Caco-2 (cell line): ENCODE measurements around the gene USP25. TPM values are rescaled to one million over a fixed set of nuclear protein-coding genes. Genes with fewer than 3 reads are reported as not detected.

ENCODE experiments used
- BruUV-seq: library from RNA; stranded (reverse); fragments of 400-500 nt; replicated peaks from 2 replicates; lab custom pipeline; 2021; lab: Mats Ljungman, UMichigan
- CTCF ChIA-PET: fragments of 300-600 bp; sonication (Branson Sonifier 250); formaldehyde crosslinking; loops from one replicate; lab custom pipeline; 2022; ENCODE audit warnings: antibody characterized with exemption; lab: Charles Lee
- POLR2A ChIA-PET: fragments of 300-600 bp; sonication (Branson Sonifier 250); formaldehyde crosslinking; loops from one replicate; lab custom pipeline; 2022; ENCODE audit warnings: antibody characterized with exemption; lab: Charles Lee
- DNase-seq, 2 experiments: peaks; one replicate each; pipeline versions ENCODE4 v3.0.0 to v3.0.0-alpha.2; 2020 to 2022
- H3K27me3 ChIP-seq: replicated peaks from 2 replicates; pipeline ENCODE4 v1.6.0; 2011; ENCODE audit warnings: low read length; ENCODE audit not compliant: control insufficient read depth, insufficient read depth
- H3K36me3 ChIP-seq: 2 replicates; pipeline ENCODE4 v1.5.1; 2011; ENCODE audit warnings: low read length; ENCODE audit not compliant: control insufficient read depth, insufficient read depth
- H3K4me1 ChIP-seq: fragments of 250-450 bp; sonication (Bioruptor Pico); 2 replicates; pipeline ENCODE4 v1.5.1; 2020; ENCODE audit warnings: mild to moderate bottlenecking
- H3K4me3 ChIP-seq: 2 replicates; pipeline ENCODE4 v1.5.1; 2011; ENCODE audit warnings: low read depth, mild to moderate bottlenecking, control low read depth, low read length
- H3K9me3 ChIP-seq: fragments of 250-450 bp; sonication (Bioruptor Pico); 2 replicates; pipeline ENCODE4 v1.5.1; 2020; ENCODE audit warnings: mild to moderate bottlenecking, moderate library complexity
- H3K27ac Mint-ChIP-seq: one replicate; pipeline ENCODE4 v1.8.0; 2022; ENCODE audit warnings: mixed read lengths; ENCODE audit not compliant: unreplicated experiment
- H3K27me3 Mint-ChIP-seq: one replicate; pipeline ENCODE4 v1.8.0; 2022; ENCODE audit warnings: mixed read lengths; ENCODE audit not compliant: insufficient read depth, unreplicated experiment
- H3K36me3 Mint-ChIP-seq: one replicate; pipeline ENCODE4 v1.8.0; 2022; ENCODE audit warnings: mild to moderate bottlenecking, mixed read lengths; ENCODE audit not compliant: insufficient read depth, unreplicated experiment
- H3K4me1 Mint-ChIP-seq: one replicate; pipeline ENCODE4 v1.8.0; 2022; ENCODE audit warnings: low read depth, mixed read lengths; ENCODE audit not compliant: unreplicated experiment
- H3K4me3 Mint-ChIP-seq: one replicate; pipeline ENCODE4 v1.8.0; 2022; ENCODE audit warnings: mild to moderate bottlenecking, moderate library complexity, mixed read lengths; ENCODE audit not compliant: unreplicated experiment
- H3K9me3 Mint-ChIP-seq: one replicate; pipeline ENCODE4 v1.8.0; 2022; ENCODE audit warnings: mixed read lengths; ENCODE audit not compliant: unreplicated experiment
- intact Hi-C: fragments of 100-400 bp; cut with micrococcal nuclease; formaldehyde crosslinking; loops from one replicate; pipeline ENCODE4 v1.10.0; 2022; ENCODE audit not compliant: unreplicated experiment
- total RNA-seq: library from RNA; stranded (reverse); gene quantifications from 2 replicates; pipeline ENCODE4 v1.2.3, GENCODE V29; 2022
- TF ChIP-seq, protein P1 (sequence below), 2 experiments: fragments of 200-600 bp in 1 of 2; IDR thresholded peaks; 1 replicate in 1 of 2; 2 replicates in 1 of 2; pipeline versions ENCODE4 v1.5.1 to v1.8.0; 2011 to 2022; ENCODE audit warnings: antibody characterized with exemption in 1 of 2, control low read depth in 1 of 2, inconsistent platforms in 1 of 2, low read depth in 1 of 2, low read length in 1 of 2, mild to moderate bottlenecking in 1 of 2, moderate library complexity in 1 of 2; ENCODE audit not compliant: insufficient read depth in 1 of 2, severe bottlenecking in 1 of 2, unreplicated experiment in 1 of 2

Gene USP25
- total RNA-seq, 1 experiment from 2014 or later: 44.3 TPM

DNA sequence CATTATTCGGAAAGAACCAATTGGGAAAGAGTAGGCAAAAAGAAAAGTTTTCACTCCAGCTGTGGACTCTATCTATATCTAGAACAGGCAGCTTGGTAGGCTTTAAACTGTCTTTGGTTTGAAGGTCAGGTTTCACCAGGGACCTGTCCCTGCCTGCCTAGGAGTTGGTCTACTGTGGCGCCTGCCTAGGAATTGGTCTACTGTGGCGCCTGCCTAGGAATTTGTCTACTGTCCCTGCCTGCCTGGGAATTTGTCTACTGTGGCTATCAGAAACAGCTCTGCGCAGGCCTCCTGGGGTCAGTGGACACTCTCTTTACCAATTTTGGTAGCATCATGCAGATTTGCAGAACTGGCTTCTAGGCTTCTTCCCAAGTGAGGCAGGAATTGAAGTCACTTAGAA is 13.8 kb downstream of the USP25 start:
- no peaks in the 10 kb centered on the region for H3K9me3 Mint-ChIP-seq
- H3K4me1 Mint-ChIP-seq: peaks cover 16% of the 10 kb centered on the region
- DNase-seq: no peak
- H3K4me3 ChIP-seq: no peak overlapping the region
- no peak overlapping the region for H3K4me3 Mint-ChIP-seq
- H3K27ac Mint-ChIP-seq: no peak overlapping the region
- no peaks in the 10 kb centered on the region for H3K27me3 ChIP-seq
- H3K36me3 Mint-ChIP-seq: peaks cover 45% of the 10 kb centered on the region
- BruUV-seq: no TSS peak
- peaks cover 39% of the 10 kb centered on the region for H3K4me1 ChIP-seq
- H3K27me3 Mint-ChIP-seq: no peaks in the 10 kb centered on the region
- ChIA-PET CTCF (no interaction called here), POLR2A (no interaction called here)
- TF ChIP-seq, protein P1, sequence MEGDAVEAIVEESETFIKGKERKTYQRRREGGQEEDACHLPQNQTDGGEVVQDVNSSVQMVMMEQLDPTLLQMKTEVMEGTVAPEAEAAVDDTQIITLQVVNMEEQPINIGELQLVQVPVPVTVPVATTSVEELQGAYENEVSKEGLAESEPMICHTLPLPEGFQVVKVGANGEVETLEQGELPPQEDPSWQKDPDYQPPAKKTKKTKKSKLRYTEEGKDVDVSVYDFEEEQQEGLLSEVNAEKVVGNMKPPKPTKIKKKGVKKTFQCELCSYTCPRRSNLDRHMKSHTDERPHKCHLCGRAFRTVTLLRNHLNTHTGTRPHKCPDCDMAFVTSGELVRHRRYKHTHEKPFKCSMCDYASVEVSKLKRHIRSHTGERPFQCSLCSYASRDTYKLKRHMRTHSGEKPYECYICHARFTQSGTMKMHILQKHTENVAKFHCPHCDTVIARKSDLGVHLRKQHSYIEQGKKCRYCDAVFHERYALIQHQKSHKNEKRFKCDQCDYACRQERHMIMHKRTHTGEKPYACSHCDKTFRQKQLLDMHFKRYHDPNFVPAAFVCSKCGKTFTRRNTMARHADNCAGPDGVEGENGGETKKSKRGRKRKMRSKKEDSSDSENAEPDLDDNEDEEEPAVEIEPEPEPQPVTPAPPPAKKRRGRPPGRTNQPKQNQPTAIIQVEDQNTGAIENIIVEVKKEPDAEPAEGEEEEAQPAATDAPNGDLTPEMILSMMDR (IDR thresholded peaks at IDR 0.05; ENCODE audit: insufficient read depth in 1 of 2, low read depth in 1 of 2, low read length in 1 of 2, severe bottlenecking in 1 of 2, unreplicated experiment in 1 of 2): no peak
- H3K36me3 ChIP-seq: no peaks in the 10 kb centered on the region
- intact Hi-C loops: no loop called here
- peaks cover 4% of the 10 kb centered on the region; the same call in 1 of the 2 replicates for H3K9me3 ChIP-seq

DNA sequence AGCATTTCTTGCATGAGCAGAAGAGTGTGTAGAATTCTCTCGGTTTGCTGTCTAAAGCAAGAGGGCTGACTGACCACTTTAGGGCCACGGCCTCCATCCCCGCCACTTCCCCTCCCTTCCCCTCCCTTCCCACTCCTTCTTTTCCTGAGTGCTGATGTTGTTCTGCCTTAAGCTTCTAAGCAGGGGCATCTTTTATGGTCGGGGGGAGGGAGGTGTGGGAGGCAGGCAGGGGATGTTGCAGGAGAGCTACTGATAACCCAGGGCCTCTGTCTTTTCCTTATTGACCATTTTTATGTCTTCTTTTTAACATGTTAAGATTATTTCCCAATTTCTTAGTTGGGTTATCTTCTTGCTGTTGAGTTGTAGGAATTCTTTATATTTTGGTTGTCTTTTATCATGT is 15.1 kb downstream of the USP25 start:
- TF ChIP-seq, protein P1 (IDR thresholded peaks at IDR 0.05; ENCODE audit: insufficient read depth in 1 of 2, low read depth in 1 of 2, low read length in 1 of 2, severe bottlenecking in 1 of 2, unreplicated experiment in 1 of 2): no peak
- H3K9me3 Mint-ChIP-seq: no peaks in the 10 kb centered on the region
- ChIA-PET POLR2A (no interaction called here), CTCF (no interaction called here)
- no peak overlapping the region for H3K4me3 Mint-ChIP-seq
- no peak for DNase-seq
- H3K36me3 Mint-ChIP-seq: peaks cover 40% of the 10 kb centered on the region
- no TSS peak for BruUV-seq
- no peak overlapping the region for H3K27ac Mint-ChIP-seq
- no peaks in the 10 kb centered on the region for H3K27me3 Mint-ChIP-seq
- peaks cover 29% of the 10 kb centered on the region for H3K4me1 Mint-ChIP-seq
- no peaks in the 10 kb centered on the region for H3K27me3 ChIP-seq
- H3K9me3 ChIP-seq: peaks cover 4% of the 10 kb centered on the region; the same call in 1 of the 2 replicates
- H3K4me1 ChIP-seq: peaks cover 39% of the 10 kb centered on the region
- intact Hi-C loops: no loop called here
- no peak overlapping the region for H3K4me3 ChIP-seq
- no peaks in the 10 kb centered on the region for H3K36me3 ChIP-seq

DNA sequence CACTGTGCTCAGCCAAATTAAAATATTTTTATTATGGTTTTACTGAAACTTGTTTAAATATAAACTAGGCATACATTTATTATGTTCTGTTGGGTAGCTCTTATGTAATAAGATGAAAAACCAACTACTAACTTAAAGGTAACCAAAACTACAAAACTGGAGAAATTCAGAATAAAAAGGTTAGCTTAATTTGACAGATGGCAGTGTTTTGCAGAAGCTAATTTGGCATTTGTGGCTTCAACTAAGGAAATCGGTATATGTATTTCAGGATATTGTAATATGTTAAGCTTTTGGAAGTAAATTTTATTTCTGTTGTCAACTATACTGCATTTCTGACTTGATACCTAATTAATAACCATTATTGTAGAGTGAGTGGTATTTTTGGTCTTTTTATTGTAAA is 18.8 kb downstream of the USP25 start:
- DNase-seq: no peak
- H3K36me3 Mint-ChIP-seq: peaks cover 35% of the 10 kb centered on the region
- peaks cover 39% of the 10 kb centered on the region for H3K4me1 Mint-ChIP-seq
- Histone ChIP-seq H3K4me3 (no peak overlapping the region), H3K27me3 (no peaks in the 10 kb centered on the region), H3K4me1 (peaks cover 22% of the 10 kb centered on the region), H3K36me3 (no peaks in the 10 kb centered on the region), H3K9me3 (no peaks in the 10 kb centered on the region)
- BruUV-seq: no TSS peak
- TF ChIP-seq, protein P1 (IDR thresholded peaks at IDR 0.05; ENCODE audit: insufficient read depth in 1 of 2, low read depth in 1 of 2, low read length in 1 of 2, severe bottlenecking in 1 of 2, unreplicated experiment in 1 of 2): no peak
- intact Hi-C loops: no loop called here
- POLR2A ChIA-PET: no interaction called here
- peak overlapping the region; percentile 34 for H3K4me3 Mint-ChIP-seq
- no peaks in the 10 kb centered on the region for H3K27me3 Mint-ChIP-seq
- CTCF ChIA-PET: no interaction called here
- H3K9me3 Mint-ChIP-seq: no peaks in the 10 kb centered on the region
- no peak overlapping the region for H3K27ac Mint-ChIP-seq
